Endothelial cell of umbilical vein (primary cell): ENCODE results near the gene DGLUCY. TPM values are rescaled to one million over a fixed set of nuclear protein-coding genes. Genes with fewer than 3 reads are reported as not detected.
A peak's percentile ranks its signal among the peaks of the same experiment; 100 is the strongest.

ENCODE experiments used
- BruUV-seq: library from RNA; stranded (reverse); fragments of 400-500 nt; replicated peaks from 2 replicates; lab custom pipeline; 2021; lab: Mats Ljungman, UMichigan
- CTCF ChIA-PET: fragments of 300-600, 350-600 bp; sonication (Branson Sonifier 250); formaldehyde crosslinking; loops from one replicate; lab custom pipeline; 2021; ENCODE audit warnings: antibody characterized with exemption, inconsistent platforms; lab: Charles Lee
- POLR2A ChIA-PET: fragments of 300-600, 350-600 bp; sonication (Branson Sonifier 250); formaldehyde crosslinking; loops from one replicate; lab custom pipeline; 2021; ENCODE audit warnings: antibody characterized with exemption, inconsistent platforms; lab: Charles Lee
- DNase-seq: peaks from one replicate; pipeline ENCODE4 v3.0.0-alpha.2; 2011; ENCODE audit warnings: low read depth, low spot score
- FAIRE-seq: peaks from 2 replicates; lab custom pipeline; 2011; peaks lifted over from hg19 to GRCh38; lab: Jason Lieb, UNC
- H2AFZ ChIP-seq: 2 replicates; pipeline ENCODE4 v1.6.0; 2012; ENCODE audit warnings: low read depth, low read length, control low read depth, inconsistent platforms
- H3K27ac ChIP-seq: 2 replicates; pipeline ENCODE4 v1.5.1; 2011; ENCODE audit warnings: low read depth, mild to moderate bottlenecking, control low read depth, low read length, moderate library complexity; ENCODE audit not compliant: insufficient read depth
- H3K27me3 ChIP-seq, 2 experiments: 2 replicates each; pipeline versions ENCODE4 v1.6.0 to v1.6.1; 2011; ENCODE audit warnings: low read length in 2 of 2, mixed read lengths in 1 of 2; ENCODE audit not compliant: control insufficient read depth in 2 of 2, insufficient read depth in 2 of 2
- H3K36me3 ChIP-seq, 2 experiments: 2 replicates in 1 of 2; 3 replicates in 1 of 2; pipeline ENCODE4 v1.5.1; 2011; ENCODE audit warnings: low read length in 2 of 2, mild to moderate bottlenecking in 1 of 2, moderate library complexity in 1 of 2; ENCODE audit not compliant: control insufficient read depth in 2 of 2, insufficient read depth in 2 of 2; ENCODE audit errors: extremely low read depth in 1 of 2
- H3K4me1 ChIP-seq: 3 replicates; pipeline ENCODE4 v1.5.1; 2011; ENCODE audit warnings: mild to moderate bottlenecking, low read length; ENCODE audit not compliant: control insufficient read depth, insufficient read depth; ENCODE audit errors: extremely low read depth
- H3K4me2 ChIP-seq: 2 replicates; pipeline ENCODE4 v1.6.1; 2011; ENCODE audit warnings: low read length, control low read depth, mixed read lengths; ENCODE audit not compliant: insufficient read depth
- H3K4me3 ChIP-seq, 3 experiments: fragments of 200-600 bp in 1 of 3; sonication (generic), shearing (Covaris generic) in 1 of 3; replicated peaks in 1 of 3; 2 replicates each; pipeline ENCODE4 v1.5.1; 2011 to 2016; ENCODE audit warnings: control low read depth in 3 of 3, low read length in 3 of 3, mild to moderate bottlenecking in 2 of 3, inconsistent platforms in 1 of 3, low read depth in 1 of 3, moderate library complexity in 1 of 3; ENCODE audit not compliant: insufficient read depth in 1 of 3
- H3K79me2 ChIP-seq: 2 replicates; pipeline ENCODE4 v1.6.0; 2012; ENCODE audit warnings: low read length, inconsistent platforms; ENCODE audit not compliant: control insufficient read depth, insufficient read depth
- H3K9ac ChIP-seq: replicated peaks from 2 replicates; pipeline ENCODE3; 2011; ENCODE audit warnings: low read length, control low read depth; ENCODE audit not compliant: insufficient read depth; ENCODE audit errors: extremely low read depth
- H3K9me1 ChIP-seq: replicated peaks from 3 replicates; pipeline ENCODE4 v1.6.0; 2011; ENCODE audit warnings: mild to moderate bottlenecking, low read length; ENCODE audit not compliant: control insufficient read depth, insufficient read depth; ENCODE audit errors: extremely low read depth
- H3K9me3 ChIP-seq: replicated peaks from 2 replicates; pipeline ENCODE4 v1.5.1; 2012; ENCODE audit warnings: low read length, inconsistent platforms; ENCODE audit not compliant: control insufficient read depth, insufficient read depth
- H4K20me1 ChIP-seq: replicated peaks from 2 replicates; pipeline ENCODE3; 2011; ENCODE audit warnings: mild to moderate bottlenecking, low read length; ENCODE audit not compliant: control insufficient read depth, insufficient read depth; ENCODE audit errors: extremely low read depth
- CTCF ChIP-seq, 2 donors: IDR thresholded peaks; 1 replicate in 1 of 2; 2 replicates in 1 of 2; pipeline ENCODE4 v1.5.1; 2011; ENCODE audit warnings: low read length in 2 of 2, mild to moderate bottlenecking in 2 of 2, moderate library complexity in 2 of 2, control low read depth in 1 of 2, inconsistent platforms in 1 of 2, low read depth in 1 of 2; ENCODE audit not compliant: insufficient read depth in 1 of 2; ENCODE audit errors: extremely low read depth in 1 of 2
- EZH2 ChIP-seq: IDR thresholded peaks from 2 replicates; pipeline ENCODE4 v1.6.1; 2012; ENCODE audit warnings: borderline replicate concordance, low read depth, mild to moderate bottlenecking, moderate library complexity, low read length, inconsistent platforms; ENCODE audit not compliant: severe bottlenecking
- FOS ChIP-seq: IDR thresholded peaks from 2 replicates; pipeline ENCODE4 v1.6.1; 2011; ENCODE audit warnings: mild to moderate bottlenecking, low read length, moderate library complexity, borderline replicate concordance; ENCODE audit not compliant: insufficient read depth
- GATA2 ChIP-seq: IDR thresholded peaks from 2 replicates; pipeline ENCODE4 v1.7.0; 2011; ENCODE audit warnings: low read depth, mild to moderate bottlenecking, moderate library complexity, mixed read lengths, low read length; ENCODE audit not compliant: insufficient read length, insufficient read depth
- JUN ChIP-seq: IDR thresholded peaks from 2 replicates; pipeline ENCODE4 v1.6.1; 2011; ENCODE audit warnings: borderline replicate concordance, low read depth; ENCODE audit not compliant: insufficient read length, insufficient read depth
- MAX ChIP-seq: IDR thresholded peaks from 2 replicates; pipeline ENCODE4 v1.6.1; 2011; ENCODE audit not compliant: insufficient read depth, insufficient read length
- MYC ChIP-seq: IDR thresholded peaks from one replicate; pipeline ENCODE4 v1.6.1; 2011; ENCODE audit warnings: mild to moderate bottlenecking, low read depth, low read length
- POLR2A ChIP-seq: IDR thresholded peaks from 2 replicates; pipeline ENCODE4 v1.6.1; 2012; ENCODE audit warnings: low read depth, mild to moderate bottlenecking, control low read depth, low read length
- POLR2AphosphoS5 ChIP-seq: IDR thresholded peaks from 2 replicates; pipeline ENCODE4 v1.6.1; 2012; ENCODE audit warnings: low read depth, mild to moderate bottlenecking, control low read depth, low read length, moderate library complexity; ENCODE audit not compliant: insufficient read depth
- dilution Hi-C: fragments of 300-500 bp; cut with MboI; formaldehyde crosslinking; loops from one replicate; pipeline ENCODE4 v1.15.0; 2019; ENCODE audit warnings: low sequenced_read_pairs; ENCODE audit not compliant: extremely low pct_ligation_motif_present
- intact Hi-C: fragments of 100-400 bp; cut with micrococcal nuclease; formaldehyde crosslinking; loops from one replicate; pipeline ENCODE4 v1.10.0; 2022
- polyA plus RNA-seq, 4 experiments: library from polyadenylated mRNA; depleted of rRNA in 3 of 4; stranded (reverse) in 3 of 4; unstranded in 1 of 4; fragments of >200 nt; gene quantifications; 2 replicates each; pipeline versions ENCODE4 v1.2.1 to v1.2.3, GENCODE V29; 2011 to 2012; ENCODE audit warnings: missing spikeins in 1 of 4
- total RNA-seq: library from RNA; stranded (reverse); gene quantifications from 2 replicates; pipeline ENCODE4 v1.2.3, GENCODE V29; 2021

The DGLUCY gene
- total and polyA plus RNA-seq, 2 donors (not counting 3 experiments of a cell fraction or from before 2014, with no cell fraction given): 40.9 to 65.6 TPM

GRCh38 chr14:91149462-91149861, 35.6 kb downstream of the DGLUCY start:
- ChIA-PET CTCF (interaction anchor here (1.0 to 1.8 kb wide), 7 partner anchors 10 to 246 kb away, joined by 3 to 18 read pairs (median 3); partner anchors contain the start of gene RPS6KA5), POLR2A (interaction anchor here (0.7 kb wide), 1 partner anchor 108 kb away, joined by 7 read pairs; no protein-coding TSS in a partner anchor)
- BruUV-seq: no TSS peak
- Histone ChIP-seq H3K27ac (peak overlapping the region; percentile 13), H3K4me3 (no peak overlapping the region), H3K4me1 (peaks cover 19% of the 10 kb centered on the region), H3K9me3 (no peaks in the 10 kb centered on the region), H3K27me3 (no peaks in the 10 kb centered on the region), H3K9ac (no peak overlapping the region), H3K9me1 (no peaks in the 10 kb centered on the region), H3K79me2 (no peaks in the 10 kb centered on the region), H3K4me2 (no peak overlapping the region), H2AFZ (no peak overlapping the region), H3K36me3 (no peaks in the 10 kb centered on the region), H4K20me1 (no peaks in the 10 kb centered on the region)
- intact Hi-C loops (no loop called here), dilution Hi-C loops (no loop called here)
- FAIRE-seq (peak; percentile 90), DNase-seq (peak; percentile 91)
- peak; percentile 16 for TF ChIP-seq MAX
- TF ChIP-seq MYC: no peak
- peak; percentile 36 for TF ChIP-seq POLR2AphosphoS5
- peak; percentile 67 for TF ChIP-seq FOS
- peak; percentile 40 for TF ChIP-seq JUN

GRCh38 chr14:91152499-91152898, 38.6 kb downstream of the DGLUCY start:
- no peak overlapping the region for H3K4me2 ChIP-seq
- H3K36me3 ChIP-seq: no peaks in the 10 kb centered on the region
- CTCF ChIA-PET: interaction anchor here (1.9 to 3.8 kb wide), 2 partner anchors 14 to 21 kb away, joined by 5 to 22 read pairs; no protein-coding TSS in a partner anchor
- intact Hi-C loops (no loop called here), dilution Hi-C loops (no loop called here)
- POLR2A ChIA-PET: no interaction called here
- H3K9me3 ChIP-seq: no peaks in the 10 kb centered on the region
- peaks cover 17% of the 10 kb centered on the region for H3K4me1 ChIP-seq
- no peaks in the 10 kb centered on the region for H3K27me3 ChIP-seq
- no peaks in the 10 kb centered on the region for H3K79me2 ChIP-seq
- no TSS peak for BruUV-seq
- H4K20me1 ChIP-seq: no peaks in the 10 kb centered on the region
- H3K9ac ChIP-seq: no peak overlapping the region
- no peak overlapping the region for H2AFZ ChIP-seq
- FAIRE-seq: no peak
- no peak for DNase-seq
- TF ChIP-seq EZH2 (no peak), POLR2AphosphoS5 (no peak), MYC (no peak), GATA2 (no peak), POLR2A (no peak), MAX (no peak), CTCF (IDR thresholded peaks at IDR 0.05; ENCODE audit: extremely low read depth in 1 of 2, insufficient read depth in 1 of 2, low read depth in 1 of 2, low read length in 2 of 2) (no peak), JUN (no peak), FOS (no peak)
- H3K9me1 ChIP-seq: no peaks in the 10 kb centered on the region
- no peak overlapping the region for H3K4me3 ChIP-seq
- H3K27ac ChIP-seq: no peak overlapping the region
